GM19452 (cell line): Measurements from ENCODE around the gene ASB16.

Experiments
- ATAC-seq: cut with Tn5 transposase; IDR thresholded peaks from one replicate; pipeline ENCODE4 v1.9.1; 2021; ENCODE audit not compliant: unreplicated experiment

Gene ASB16

GRCh38 chr17:44207743-44208142 is 37.2 kb downstream of the ASB16 start:
- no peak for ATAC-seq

GRCh38 chr17:44209786-44210341 is 39.4 kb downstream of the ASB16 start:
- no peak for ATAC-seq

- ATAC-seq = peak; percentile 85
Observed at GRCh38 chr17:44210342-44211192, 40.1 kb downstream of the ASB16 start.

GRCh38 chr17:44211281-44212265 is 41.1 kb downstream of the ASB16 start:
- no peak for ATAC-seq

- ATAC-seq = no peak
Observed at GRCh38 chr17:44212507-44213402, 42.3 kb downstream of the ASB16 start.

GRCh38 chr17:44213403-44214229 is 43.1 kb downstream of the ASB16 start:
- no peak for ATAC-seq

GRCh38 chr17:44214230-44214494 is 43.7 kb downstream of the ASB16 start:
- no peak for ATAC-seq

- no peak for ATAC-seq
Observed at GRCh38 chr17:44214896-44215295, 44.4 kb downstream of the ASB16 start.

- no peak for ATAC-seq
Observed at GRCh38 chr17:44216173-44216572, 45.7 kb downstream of the ASB16 start.

GRCh38 chr17:44216694-44217093 is 46.2 kb downstream of the ASB16 start:
- ATAC-seq = no peak

GRCh38 chr17:44217738-44218343 is 47.3 kb downstream of the ASB16 start:
- no peak for ATAC-seq

GRCh38 chr17:44218344-44219107 is 48.0 kb downstream of the ASB16 start:
- ATAC-seq = peak; percentile 38

- peak; percentile 47 for ATAC-seq
Observed at GRCh38 chr17:44219108-44219615, 48.7 kb downstream of the ASB16 start.

- ATAC-seq = peak; percentile 10
Observed at GRCh38 chr17:44219616-44220212, 49.2 kb downstream of the ASB16 start, which contains the start of gene UBTF. Gene UBTF (minus strand): TSS chr17:44219675. CDS start chr17:44218229, 1,446 bp downstream.

GRCh38 chr17:44220213-44221083 is 49.9 kb downstream of the ASB16 start:
- ATAC-seq = no peak

GRCh38 chr17:44221084-44221861 is 50.8 kb downstream of the ASB16 start:
- no peak for ATAC-seq
